ENCODE data around the gene KCNIP4.

Gene KCNIP4

GRCh38 chr4:21901281-21901680 is 47.3 kb downstream of the KCNIP4 start:
- no peak for DNase-seq (ENCODE audit: low read depth)

- no peak for DNase-seq (ENCODE audit: low read depth)
These were observed 48.4 kb downstream of the KCNIP4 start for GRCh38 chr4:21900211-21900610.

- no peak for DNase-seq (ENCODE audit: low read depth)
These were observed 50.5 kb downstream of the KCNIP4 start for GRCh38 chr4:21898101-21898500.

GRCh38 chr4:21896767-21897166 is 51.8 kb downstream of the KCNIP4 start:
- no peak for DNase-seq (ENCODE audit: low read depth)

GRCh38 chr4:21893136-21893535 is 55.4 kb downstream of the KCNIP4 start:
- DNase-seq (ENCODE audit: low read depth): no peak

GRCh38 chr4:21890231-21890630 is 58.3 kb downstream of the KCNIP4 start:
- DNase-seq (ENCODE audit: low read depth): no peak

- no peak for DNase-seq (ENCODE audit: low read depth)
These were observed 60.2 kb downstream of the KCNIP4 start for GRCh38 chr4:21888195-21888976.

- no peak for DNase-seq (ENCODE audit: low read depth)
These were observed 61.1 kb downstream of the KCNIP4 start for GRCh38 chr4:21887481-21887880.

GRCh38 chr4:21885770-21886169 is 62.8 kb downstream of the KCNIP4 start:
- no peak for DNase-seq (ENCODE audit: low read depth)

- no peak for DNase-seq (ENCODE audit: low read depth)
These were observed 63.3 kb downstream of the KCNIP4 start for GRCh38 chr4:21885241-21885640.

GRCh38 chr4:21884615-21885014 is 64.0 kb downstream of the KCNIP4 start:
- no peak for DNase-seq (ENCODE audit: low read depth)

GRCh38 chr4:21882051-21882839 is 66.3 kb downstream of the KCNIP4 start:
- no peak for DNase-seq (ENCODE audit: low read depth)

GRCh38 chr4:21879187-21879586 is 69.4 kb downstream of the KCNIP4 start:
- DNase-seq (ENCODE audit: low read depth): no peak

- no peak for DNase-seq (ENCODE audit: low read depth)
These were observed 71.9 kb downstream of the KCNIP4 start for GRCh38 chr4:21876711-21877110.

GRCh38 chr4:21873145-21873544 is 75.4 kb downstream of the KCNIP4 start:
- no peak for DNase-seq (ENCODE audit: low read depth)

GRCh38 chr4:21872101-21872500 is 76.5 kb downstream of the KCNIP4 start:
- no peak for DNase-seq (ENCODE audit: low read depth)

- no peak for DNase-seq (ENCODE audit: low read depth)
These were observed 78.4 kb downstream of the KCNIP4 start for GRCh38 chr4:21869978-21870745.

GRCh38 chr4:21864686-21865085 is 83.9 kb downstream of the KCNIP4 start:
- no peak for DNase-seq (ENCODE audit: low read depth)

- no peak for DNase-seq (ENCODE audit: low read depth)
These were observed 85.7 kb downstream of the KCNIP4 start for GRCh38 chr4:21862917-21863316.

GRCh38 chr4:21858971-21859370 is 89.6 kb downstream of the KCNIP4 start:
- no peak for DNase-seq (ENCODE audit: low read depth)

- DNase-seq (ENCODE audit: low read depth): no peak
These were observed 91.8 kb downstream of the KCNIP4 start for GRCh38 chr4:21856754-21857153.

- no peak for DNase-seq (ENCODE audit: low read depth)
These were observed 92.3 kb downstream of the KCNIP4 start for GRCh38 chr4:21856301-21856700.

- no peak for DNase-seq (ENCODE audit: low read depth)
These were observed 99.5 kb downstream of the KCNIP4 start for GRCh38 chr4:21849077-21849476.
